ENCODE data around the gene ARL14EPL. TPM values are rescaled to one million over a fixed set of nuclear protein-coding genes. Genes with fewer than 3 reads are reported as not detected.

ARL14EPL gene
- total RNA-seq, 2 donors from 2014 or later: not detected

GRCh38 chr5:116025866-116026265 lies 6.4 kb upstream of the ARL14EPL start:
- no peak overlapping the region for H3K27ac Mint-ChIP-seq
- no peak overlapping the region for H3K4me3 Mint-ChIP-seq
- no peaks in the 10 kb centered on the region for H3K36me3 Mint-ChIP-seq (ENCODE audit: insufficient read depth in 2 of 2)
- H3K27me3 Mint-ChIP-seq (ENCODE audit: low read depth): peaks cover 22% of the 10 kb centered on the region
- DNase-seq (no peak), ATAC-seq (replicated peaks in 1 of 2) (no peak)
- H3K9me3 Mint-ChIP-seq: peaks cover 0 to 2% of the 10 kb centered on the region in 2 donors
- no peaks in the 10 kb centered on the region for H3K4me1 Mint-ChIP-seq (ENCODE audit: low read depth)

- Mint-ChIP-seq H3K27ac (no peak overlapping the region), H3K4me3 (no peak overlapping the region), H3K4me1 (ENCODE audit: low read depth) (peaks cover 5% of the 10 kb centered on the region), H3K27me3 (ENCODE audit: low read depth) (peaks cover 32% of the 10 kb centered on the region), H3K36me3 (ENCODE audit: insufficient read depth in 2 of 2) (no peaks in the 10 kb centered on the region), H3K9me3 (peaks cover 0 to 2% of the 10 kb centered on the region in 2 donors)
- no peak for DNase-seq
- ATAC-seq (replicated peaks in 1 of 2): no peak
Measured at GRCh38 chr5:116032991-116033390, 719 bp downstream of the ARL14EPL start.

- peaks cover 41% of the 10 kb centered on the region for H3K27me3 Mint-ChIP-seq (ENCODE audit: low read depth)
- H3K4me3 Mint-ChIP-seq: no peak overlapping the region
- ATAC-seq (replicated peaks in 1 of 2) (no peak), DNase-seq (no peak)
- H3K36me3 Mint-ChIP-seq (ENCODE audit: insufficient read depth in 2 of 2): no peaks in the 10 kb centered on the region
- no peak overlapping the region for H3K27ac Mint-ChIP-seq
- H3K9me3 Mint-ChIP-seq: peaks cover 0 to 2% of the 10 kb centered on the region in 2 donors
- peaks cover 5% of the 10 kb centered on the region for H3K4me1 Mint-ChIP-seq (ENCODE audit: low read depth)
Measured at GRCh38 chr5:116035123-116035522, 2.9 kb downstream of the ARL14EPL start.

- H3K9me3 Mint-ChIP-seq: no peaks in the 10 kb centered on the region
- no peak for DNase-seq
- H3K27ac Mint-ChIP-seq: no peak overlapping the region
- no peaks in the 10 kb centered on the region for H3K36me3 Mint-ChIP-seq (ENCODE audit: insufficient read depth in 2 of 2)
- no peak for ATAC-seq (replicated peaks in 1 of 2)
- peaks cover 47% of the 10 kb centered on the region for H3K27me3 Mint-ChIP-seq (ENCODE audit: low read depth)
- peaks cover 5% of the 10 kb centered on the region for H3K4me1 Mint-ChIP-seq (ENCODE audit: low read depth)
- no peak overlapping the region for H3K4me3 Mint-ChIP-seq
Measured at GRCh38 chr5:116037236-116037822, 5.1 kb downstream of the ARL14EPL start.

GRCh38 chr5:116038817-116039216 lies 6.5 kb downstream of the ARL14EPL start:
- Mint-ChIP-seq H3K9me3 (no peaks in the 10 kb centered on the region), H3K27ac (no peak overlapping the region), H3K27me3 (ENCODE audit: low read depth) (peaks cover 42% of the 10 kb centered on the region), H3K4me3 (no peak overlapping the region), H3K4me1 (ENCODE audit: low read depth) (peaks cover 5% of the 10 kb centered on the region), H3K36me3 (ENCODE audit: insufficient read depth in 2 of 2) (no peaks in the 10 kb centered on the region)
- no peak for ATAC-seq (replicated peaks in 1 of 2)
- peak in 1 of 2 donors; percentile 11 for DNase-seq

GRCh38 chr5:116042375-116042774 lies 10.1 kb downstream of the ARL14EPL start:
- H3K27ac Mint-ChIP-seq: no peak overlapping the region
- no peak overlapping the region for H3K4me3 Mint-ChIP-seq
- H3K27me3 Mint-ChIP-seq (ENCODE audit: low read depth): peaks cover 23% of the 10 kb centered on the region
- H3K36me3 Mint-ChIP-seq (ENCODE audit: insufficient read depth in 2 of 2): no peaks in the 10 kb centered on the region
- DNase-seq: no peak
- ATAC-seq (replicated peaks in 1 of 2): no peak
- no peaks in the 10 kb centered on the region for H3K9me3 Mint-ChIP-seq
- H3K4me1 Mint-ChIP-seq (ENCODE audit: low read depth): peaks cover under 1% of the 10 kb centered on the region

GRCh38 chr5:116044073-116044472 lies 11.8 kb downstream of the ARL14EPL start:
- Mint-ChIP-seq H3K9me3 (no peaks in the 10 kb centered on the region), H3K4me1 (ENCODE audit: low read depth) (no peaks in the 10 kb centered on the region)
- ATAC-seq (replicated peaks in 1 of 2): no peak

GRCh38 chr5:116045821-116046220 lies 13.5 kb downstream of the ARL14EPL start:
- no peaks in the 10 kb centered on the region for H3K4me1 Mint-ChIP-seq (ENCODE audit: low read depth)
- ATAC-seq (replicated peaks in 1 of 2) (no peak), DNase-seq (no peak)
- no peaks in the 10 kb centered on the region for H3K9me3 Mint-ChIP-seq
- no peak overlapping the region for H3K27ac Mint-ChIP-seq
- H3K27me3 Mint-ChIP-seq (ENCODE audit: low read depth): peaks cover 7% of the 10 kb centered on the region
- H3K36me3 Mint-ChIP-seq (ENCODE audit: insufficient read depth in 2 of 2): no peaks in the 10 kb centered on the region
- no peak overlapping the region for H3K4me3 Mint-ChIP-seq

More at GRCh38 chr5:116044073-116044472, 11.8 kb downstream of the ARL14EPL start:
- DNase-seq: no peak
- Mint-ChIP-seq H3K27ac (no peak overlapping the region), H3K4me3 (no peak overlapping the region), H3K36me3 (ENCODE audit: insufficient read depth in 2 of 2) (no peaks in the 10 kb centered on the region), H3K27me3 (ENCODE audit: low read depth) (peaks cover 11% of the 10 kb centered on the region)

GRCh38 chr5:116046261-116046660 lies 14.0 kb downstream of the ARL14EPL start:
- Mint-ChIP-seq H3K4me1 (ENCODE audit: low read depth) (no peaks in the 10 kb centered on the region), H3K27me3 (ENCODE audit: low read depth) (peaks cover 7% of the 10 kb centered on the region), H3K36me3 (ENCODE audit: insufficient read depth in 2 of 2) (no peaks in the 10 kb centered on the region), H3K4me3 (no peak overlapping the region), H3K27ac (no peak overlapping the region), H3K9me3 (no peaks in the 10 kb centered on the region)
- no peak for DNase-seq
- no peak for ATAC-seq (replicated peaks in 1 of 2)

GRCh38 chr5:116046823-116047222 lies 14.6 kb downstream of the ARL14EPL start:
- ATAC-seq (replicated peaks in 1 of 2): no peak
- H3K4me3 Mint-ChIP-seq: no peak overlapping the region

GRCh38 chr5:116058346-116058936 lies 26.2 kb downstream of the ARL14EPL start:
- H3K4me3 Mint-ChIP-seq: no peak overlapping the region

More at GRCh38 chr5:116046823-116047222, 14.6 kb downstream of the ARL14EPL start:
- no peak for DNase-seq
- Mint-ChIP-seq H3K9me3 (no peaks in the 10 kb centered on the region), H3K4me1 (ENCODE audit: low read depth) (no peaks in the 10 kb centered on the region), H3K27me3 (ENCODE audit: low read depth) (peaks cover 6% of the 10 kb centered on the region), H3K36me3 (ENCODE audit: insufficient read depth in 2 of 2) (no peaks in the 10 kb centered on the region), H3K27ac (no peak overlapping the region)

GRCh38 chr5:116062352-116062751 lies 30.1 kb downstream of the ARL14EPL start:
- no peaks in the 10 kb centered on the region for H3K9me3 Mint-ChIP-seq
- no peak overlapping the region for H3K4me3 Mint-ChIP-seq
- DNase-seq: no peak
- no peak for ATAC-seq (replicated peaks in 1 of 2)
- peaks cover 43% of the 10 kb centered on the region for H3K27me3 Mint-ChIP-seq (ENCODE audit: low read depth)
- H3K4me1 Mint-ChIP-seq (ENCODE audit: low read depth): no peaks in the 10 kb centered on the region
- no peaks in the 10 kb centered on the region for H3K36me3 Mint-ChIP-seq (ENCODE audit: insufficient read depth in 2 of 2)
- H3K27ac Mint-ChIP-seq: no peak overlapping the region

More at GRCh38 chr5:116058346-116058936, 26.2 kb downstream of the ARL14EPL start:
- DNase-seq (no peak), ATAC-seq (replicated peaks in 1 of 2) (no peak)
- no peaks in the 10 kb centered on the region for H3K36me3 Mint-ChIP-seq (ENCODE audit: insufficient read depth in 2 of 2)
- H3K9me3 Mint-ChIP-seq: no peaks in the 10 kb centered on the region
- H3K27ac Mint-ChIP-seq: no peak overlapping the region
- peaks cover 32% of the 10 kb centered on the region for H3K27me3 Mint-ChIP-seq (ENCODE audit: low read depth)
- no peaks in the 10 kb centered on the region for H3K4me1 Mint-ChIP-seq (ENCODE audit: low read depth)

GRCh38 chr5:116063950-116064349 lies 31.7 kb downstream of the ARL14EPL start:
- H3K36me3 Mint-ChIP-seq (ENCODE audit: insufficient read depth in 2 of 2): no peaks in the 10 kb centered on the region
- peaks cover 32% of the 10 kb centered on the region for H3K27me3 Mint-ChIP-seq (ENCODE audit: low read depth)
- H3K4me3 Mint-ChIP-seq: no peak overlapping the region
- H3K9me3 Mint-ChIP-seq: no peaks in the 10 kb centered on the region
- no peak for ATAC-seq (replicated peaks in 1 of 2)
- DNase-seq: no peak
- no peaks in the 10 kb centered on the region for H3K4me1 Mint-ChIP-seq (ENCODE audit: low read depth)
- H3K27ac Mint-ChIP-seq: no peak overlapping the region
